HepG2 (cell line): ENCODE results near the gene WDR45B. TPM values are rescaled to one million over a fixed set of nuclear protein-coding genes. Genes with fewer than 3 reads are reported as not detected.

Source experiments
- ATRX ChIP-seq: sonication (generic); formaldehyde crosslinking; IDR thresholded peaks from 2 replicates; pipeline ENCODE4 v1.4.0; 2020; ENCODE audit warnings: missing genetic modification reagents, borderline replicate concordance
- ISL2 ChIP-seq: sonication (generic); formaldehyde crosslinking; IDR thresholded peaks from 2 replicates; pipeline ENCODE4 v1.5.0; 2020; ENCODE audit warnings: missing genetic modification reagents
- KLF16 ChIP-seq, 2 experiments: sonication (generic) in 1 of 2; formaldehyde crosslinking in 1 of 2; IDR thresholded peaks; 2 replicates each; pipeline versions ENCODE4 v1.6.1 to v1.8.0; 2016 to 2023; ENCODE audit warnings: missing genetic modification reagents in 2 of 2, missing compliant biosample characterization in 1 of 2
- NFKB2 ChIP-seq: sonication (generic); formaldehyde crosslinking; IDR thresholded peaks from 2 replicates; pipeline ENCODE4 v1.4.0; 2020; ENCODE audit warnings: missing genetic modification reagents, borderline replicate concordance
- PAX8 ChIP-seq: sonication (generic); formaldehyde crosslinking; IDR thresholded peaks from 2 replicates; pipeline ENCODE4 v1.8.0; 2022; ENCODE audit warnings: mild to moderate bottlenecking, missing genetic modification reagents, borderline replicate concordance
- SCMH1 ChIP-seq: sonication (generic); formaldehyde crosslinking; IDR thresholded peaks from 2 replicates; pipeline ENCODE4 v1.9.0; 2021; ENCODE audit warnings: missing genetic modification reagents, mild to moderate bottlenecking, borderline replicate concordance
- SMAD1 ChIP-seq: sonication (generic); formaldehyde crosslinking; IDR thresholded peaks from 2 replicates; pipeline ENCODE4 v1.4.0; 2020; ENCODE audit warnings: missing genetic modification reagents, low read depth, mild to moderate bottlenecking, borderline replicate concordance
- ZNF101 ChIP-seq: sonication (generic); formaldehyde crosslinking; IDR thresholded peaks from 2 replicates; pipeline ENCODE4 v1.4.0; 2020; ENCODE audit warnings: mild to moderate bottlenecking, low read depth, missing genetic modification reagents, borderline replicate concordance
- ZNF296 ChIP-seq: sonication (generic); formaldehyde crosslinking; conservative IDR thresholded peaks from 2 replicates; pipeline ENCODE4 v1.5.0; 2020; ENCODE audit warnings: mild to moderate bottlenecking, missing genetic modification reagents
- ZNF589 ChIP-seq: sonication (generic); formaldehyde crosslinking; conservative IDR thresholded peaks from 2 replicates; pipeline ENCODE4 v1.8.0; 2022; ENCODE audit warnings: mild to moderate bottlenecking, moderate library complexity, missing genetic modification reagents
- ZNF598 ChIP-seq: sonication (generic); formaldehyde crosslinking; IDR thresholded peaks from 2 replicates; pipeline ENCODE4 v1.5.1; 2020; ENCODE audit warnings: mild to moderate bottlenecking, missing genetic modification reagents, borderline replicate concordance
- ZNF614 ChIP-seq: IDR thresholded peaks from 2 replicates; pipeline ENCODE4 v1.6.1; 2018; ENCODE audit warnings: missing biosample characterization, missing genetic modification reagents, inconsistent platforms, borderline replicate concordance
- ZNF672 ChIP-seq: sonication (generic); formaldehyde crosslinking; IDR thresholded peaks from 2 replicates; pipeline ENCODE4 v1.8.1; 2022; ENCODE audit warnings: missing genetic modification reagents
- ZNF768 ChIP-seq: sonication (generic); formaldehyde crosslinking; IDR thresholded peaks from 2 replicates; pipeline ENCODE4 v1.4.0; 2020; ENCODE audit warnings: missing genetic modification reagents
- ZNF773 ChIP-seq: sonication (generic); formaldehyde crosslinking; IDR thresholded peaks from 2 replicates; pipeline ENCODE4 v1.4.0; 2020; ENCODE audit warnings: missing genetic modification reagents, borderline replicate concordance
- ZNF782 ChIP-seq: sonication (generic); formaldehyde crosslinking; IDR thresholded peaks from 2 replicates; pipeline ENCODE4 v1.4.0; 2020; ENCODE audit warnings: missing genetic modification reagents, mild to moderate bottlenecking, borderline replicate concordance
- ZSCAN12 ChIP-seq: sonication (generic); formaldehyde crosslinking; IDR thresholded peaks from 2 replicates; pipeline ENCODE4 v1.9.0; 2021; ENCODE audit warnings: mild to moderate bottlenecking, missing genetic modification reagents
- polyA plus RNA-seq, 8 experiments: library from polyadenylated mRNA; depleted of rRNA in 3 of 8; stranded (reverse) in 7 of 8; unstranded in 1 of 8; fragments of >200 nt; fragmentation: Illumina TruSeq in 4 of 8; extraction: Trizol in 4 of 8; gene quantifications; 2 replicates each; pipeline versions ENCODE4 v1.2.1 to v1.2.3, GENCODE V29; 2011 to 2016; ENCODE audit warnings: low read depth in 4 of 8, missing spikeins in 1 of 8, mixed read lengths in 1 of 8; ENCODE audit not compliant: insufficient read depth in 1 of 8
- total RNA-seq, 5 experiments: library from RNA; depleted of rRNA; stranded (reverse); fragments of >200 nt; fragmentation: Illumina TruSeq; extraction: Trizol; gene quantifications; 2 replicates each; pipeline ENCODE4 v1.2.3, GENCODE V29; 2016; ENCODE audit warnings: low read depth in 1 of 5
- TF ChIP-seq, protein P1 (sequence below): sonication (generic); formaldehyde crosslinking; IDR thresholded peaks from 2 replicates; pipeline ENCODE4 v1.4.0; 2020; ENCODE audit warnings: missing genetic modification reagents
- TF ChIP-seq, protein P2 (sequence below): sonication (generic); formaldehyde crosslinking; IDR thresholded peaks from 2 replicates; pipeline ENCODE4 v1.5.0; 2020; ENCODE audit warnings: mild to moderate bottlenecking, missing genetic modification reagents
- TF ChIP-seq, protein P3 (sequence below): sonication (generic); formaldehyde crosslinking; IDR thresholded peaks from 2 replicates; pipeline ENCODE4 v1.4.0; 2020; ENCODE audit warnings: low read depth, mild to moderate bottlenecking, missing genetic modification reagents
- TF ChIP-seq, protein P4 (sequence below): sonication (generic); formaldehyde crosslinking; IDR thresholded peaks from 2 replicates; pipeline ENCODE4 v1.4.0; 2020; ENCODE audit warnings: missing genetic modification reagents, borderline replicate concordance

The WDR45B gene
- total and polyA plus RNA-seq, 2 of the 13 experiments (the other 11 are each of a cell fraction or from before 2014, with no cell fraction given): 86.2 to 155 TPM

DNA sequence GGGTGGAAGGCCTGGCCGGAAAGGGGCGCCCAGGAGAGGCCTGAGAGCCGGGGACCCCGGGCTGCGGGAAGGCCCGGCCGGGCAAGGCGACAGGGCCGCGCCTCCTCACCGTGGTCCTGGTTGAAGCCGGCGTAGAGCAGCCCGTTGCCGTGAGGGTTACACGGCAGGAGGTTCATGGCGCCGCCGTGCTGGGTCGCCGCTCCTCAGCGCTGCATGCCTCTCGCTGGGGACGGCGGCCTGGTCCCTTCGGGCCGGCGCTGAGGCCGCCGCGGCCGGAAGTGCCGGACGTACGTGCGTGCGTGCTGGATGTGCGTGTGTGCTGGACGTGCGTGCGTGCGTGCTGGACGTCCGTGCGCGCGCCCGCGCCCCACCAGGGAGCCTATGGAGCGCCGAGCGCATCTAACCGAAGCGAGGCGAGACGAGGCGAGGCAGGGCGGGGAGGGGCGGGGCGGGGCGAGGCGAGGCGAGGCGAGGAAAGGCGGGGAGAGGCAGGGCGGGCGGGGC, at the start of gene WDR45B (continued):
- TF ChIP-seq ZNF101 (CRISPR knock-in tag) (no peak), PAX8 (no peak; the same call in 1 of the 2 replicates), ZNF589 (CRISPR knock-in tag) (peak; percentile 75), NFKB2 (CRISPR knock-in tag) (peak; percentile 52; the same call in 1 of the 2 replicates), ISL2 (no peak), SCMH1 (CRISPR knock-in tag) (no peak), KLF16 (CRISPR knock-in tag; IDR thresholded peaks at IDR 0.05) (peak in 1 of 2 experiments; percentile 55; a peak in 2 of 4 replicates), ZNF768 (peak; percentile 62), ZSCAN12 (CRISPR knock-in tag) (0 out of 2 replicates have a peak, but pooled peaks have one; percentile 13), ZNF672 (CRISPR knock-in tag) (no peak), ZNF773 (CRISPR knock-in tag) (peak; percentile 89; the same call in 1 of the 2 replicates), ZNF296 (CRISPR knock-in tag) (peak; percentile 73), ZNF598 (CRISPR knock-in tag) (no peak), ZNF614 (CRISPR knock-in tag) (peak; percentile 77; the same call in 1 of the 2 replicates), SMAD1 (CRISPR knock-in tag) (peak; percentile 59; the same call in 1 of the 2 replicates), ATRX (CRISPR knock-in tag) (no peak), ZNF782 (CRISPR knock-in tag) (peak; percentile 88; the same call in 1 of the 2 replicates)
- TF ChIP-seq, protein P1, sequence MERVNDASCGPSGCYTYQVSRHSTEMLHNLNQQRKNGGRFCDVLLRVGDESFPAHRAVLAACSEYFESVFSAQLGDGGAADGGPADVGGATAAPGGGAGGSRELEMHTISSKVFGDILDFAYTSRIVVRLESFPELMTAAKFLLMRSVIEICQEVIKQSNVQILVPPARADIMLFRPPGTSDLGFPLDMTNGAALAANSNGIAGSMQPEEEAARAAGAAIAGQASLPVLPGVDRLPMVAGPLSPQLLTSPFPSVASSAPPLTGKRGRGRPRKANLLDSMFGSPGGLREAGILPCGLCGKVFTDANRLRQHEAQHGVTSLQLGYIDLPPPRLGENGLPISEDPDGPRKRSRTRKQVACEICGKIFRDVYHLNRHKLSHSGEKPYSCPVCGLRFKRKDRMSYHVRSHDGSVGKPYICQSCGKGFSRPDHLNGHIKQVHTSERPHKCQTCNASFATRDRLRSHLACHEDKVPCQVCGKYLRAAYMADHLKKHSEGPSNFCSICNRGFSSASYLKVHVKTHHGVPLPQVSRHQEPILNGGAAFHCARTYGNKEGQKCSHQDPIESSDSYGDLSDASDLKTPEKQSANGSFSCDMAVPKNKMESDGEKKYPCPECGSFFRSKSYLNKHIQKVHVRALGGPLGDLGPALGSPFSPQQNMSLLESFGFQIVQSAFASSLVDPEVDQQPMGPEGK (CRISPR knock-in tag): peak; percentile 39
- TF ChIP-seq, protein P2, sequence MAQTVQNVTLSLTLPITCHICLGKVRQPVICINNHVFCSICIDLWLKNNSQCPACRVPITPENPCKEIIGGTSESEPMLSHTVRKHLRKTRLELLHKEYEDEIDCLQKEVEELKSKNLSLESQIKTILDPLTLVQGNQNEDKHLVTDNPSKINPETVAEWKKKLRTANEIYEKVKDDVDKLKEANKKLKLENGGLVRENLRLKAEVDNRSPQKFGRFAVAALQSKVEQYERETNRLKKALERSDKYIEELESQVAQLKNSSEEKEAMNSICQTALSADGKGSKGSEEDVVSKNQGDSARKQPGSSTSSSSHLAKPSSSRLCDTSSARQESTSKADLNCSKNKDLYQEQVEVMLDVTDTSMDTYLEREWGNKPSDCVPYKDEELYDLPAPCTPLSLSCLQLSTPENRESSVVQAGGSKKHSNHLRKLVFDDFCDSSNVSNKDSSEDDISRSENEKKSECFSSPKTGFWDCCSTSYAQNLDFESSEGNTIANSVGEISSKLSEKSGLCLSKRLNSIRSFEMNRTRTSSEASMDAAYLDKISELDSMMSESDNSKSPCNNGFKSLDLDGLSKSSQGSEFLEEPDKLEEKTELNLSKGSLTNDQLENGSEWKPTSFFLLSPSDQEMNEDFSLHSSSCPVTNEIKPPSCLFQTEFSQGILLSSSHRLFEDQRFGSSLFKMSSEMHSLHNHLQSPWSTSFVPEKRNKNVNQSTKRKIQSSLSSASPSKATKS (CRISPR knock-in tag): no peak
- TF ChIP-seq, protein P3, sequence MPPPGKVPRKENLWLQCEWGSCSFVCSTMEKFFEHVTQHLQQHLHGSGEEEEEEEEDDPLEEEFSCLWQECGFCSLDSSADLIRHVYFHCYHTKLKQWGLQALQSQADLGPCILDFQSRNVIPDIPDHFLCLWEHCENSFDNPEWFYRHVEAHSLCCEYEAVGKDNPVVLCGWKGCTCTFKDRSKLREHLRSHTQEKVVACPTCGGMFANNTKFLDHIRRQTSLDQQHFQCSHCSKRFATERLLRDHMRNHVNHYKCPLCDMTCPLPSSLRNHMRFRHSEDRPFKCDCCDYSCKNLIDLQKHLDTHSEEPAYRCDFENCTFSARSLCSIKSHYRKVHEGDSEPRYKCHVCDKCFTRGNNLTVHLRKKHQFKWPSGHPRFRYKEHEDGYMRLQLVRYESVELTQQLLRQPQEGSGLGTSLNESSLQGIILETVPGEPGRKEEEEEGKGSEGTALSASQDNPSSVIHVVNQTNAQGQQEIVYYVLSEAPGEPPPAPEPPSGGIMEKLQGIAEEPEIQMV (CRISPR knock-in tag): no peak
- TF ChIP-seq, protein P4, sequence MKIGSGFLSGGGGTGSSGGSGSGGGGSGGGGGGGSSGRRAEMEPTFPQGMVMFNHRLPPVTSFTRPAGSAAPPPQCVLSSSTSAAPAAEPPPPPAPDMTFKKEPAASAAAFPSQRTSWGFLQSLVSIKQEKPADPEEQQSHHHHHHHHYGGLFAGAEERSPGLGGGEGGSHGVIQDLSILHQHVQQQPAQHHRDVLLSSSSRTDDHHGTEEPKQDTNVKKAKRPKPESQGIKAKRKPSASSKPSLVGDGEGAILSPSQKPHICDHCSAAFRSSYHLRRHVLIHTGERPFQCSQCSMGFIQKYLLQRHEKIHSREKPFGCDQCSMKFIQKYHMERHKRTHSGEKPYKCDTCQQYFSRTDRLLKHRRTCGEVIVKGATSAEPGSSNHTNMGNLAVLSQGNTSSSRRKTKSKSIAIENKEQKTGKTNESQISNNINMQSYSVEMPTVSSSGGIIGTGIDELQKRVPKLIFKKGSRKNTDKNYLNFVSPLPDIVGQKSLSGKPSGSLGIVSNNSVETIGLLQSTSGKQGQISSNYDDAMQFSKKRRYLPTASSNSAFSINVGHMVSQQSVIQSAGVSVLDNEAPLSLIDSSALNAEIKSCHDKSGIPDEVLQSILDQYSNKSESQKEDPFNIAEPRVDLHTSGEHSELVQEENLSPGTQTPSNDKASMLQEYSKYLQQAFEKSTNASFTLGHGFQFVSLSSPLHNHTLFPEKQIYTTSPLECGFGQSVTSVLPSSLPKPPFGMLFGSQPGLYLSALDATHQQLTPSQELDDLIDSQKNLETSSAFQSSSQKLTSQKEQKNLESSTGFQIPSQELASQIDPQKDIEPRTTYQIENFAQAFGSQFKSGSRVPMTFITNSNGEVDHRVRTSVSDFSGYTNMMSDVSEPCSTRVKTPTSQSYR: peak; percentile 48; the same call in 1 of the 2 replicates
